Daoy (cell line): ENCODE data around the gene CPEB2. TPM values are rescaled to one million over a fixed set of nuclear protein-coding genes. Genes with fewer than 3 reads are reported as not detected.

Experiments used
- DNase-seq: peaks from one replicate; pipeline ENCODE4 v3.0.0-alpha.2; 2015; ENCODE audit warnings: low read depth
- total RNA-seq: library from RNA; depleted of rRNA; stranded (reverse); fragments of >200 nt; shearing (Covaris generic); gene quantifications from 2 replicates; pipeline ENCODE4 v1.2.3, GENCODE V29; 2014

The CPEB2 gene
- total RNA-seq, 1 experiment from 2014 or later, result 1.1 TPM

DNA sequence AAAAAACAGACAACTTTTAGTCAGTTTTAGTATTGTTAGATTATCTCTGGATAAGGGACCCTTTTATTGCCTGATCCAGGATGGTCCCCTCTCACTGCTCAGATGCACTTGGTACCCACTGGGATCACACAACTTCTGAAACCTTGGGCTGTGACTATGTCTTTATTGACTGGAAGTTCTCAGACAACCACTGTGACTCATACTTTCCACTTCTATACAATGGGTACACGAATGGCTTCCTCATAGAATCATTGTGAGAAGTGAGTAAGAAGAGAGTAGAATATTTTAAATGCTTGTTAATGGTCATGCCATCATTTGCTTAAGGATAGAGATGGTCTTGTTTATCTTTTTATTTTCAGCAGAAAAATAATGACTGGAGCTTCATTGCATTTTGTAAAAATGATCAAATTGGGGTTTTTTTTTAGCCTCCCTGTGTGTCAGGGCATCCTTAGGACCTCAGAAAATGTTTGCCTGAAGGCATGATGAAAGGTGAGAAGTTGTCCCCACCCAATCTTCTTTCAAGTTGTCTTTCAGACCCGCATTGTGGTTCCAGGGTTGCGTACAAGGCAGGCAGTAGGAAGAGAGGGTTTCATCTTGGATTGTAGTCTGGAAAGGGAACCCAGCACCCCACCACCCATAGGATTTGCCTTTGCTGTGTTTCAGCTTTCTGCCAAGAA, 115.1 kb downstream of the CPEB2 start:
- no peak for DNase-seq

DNA sequence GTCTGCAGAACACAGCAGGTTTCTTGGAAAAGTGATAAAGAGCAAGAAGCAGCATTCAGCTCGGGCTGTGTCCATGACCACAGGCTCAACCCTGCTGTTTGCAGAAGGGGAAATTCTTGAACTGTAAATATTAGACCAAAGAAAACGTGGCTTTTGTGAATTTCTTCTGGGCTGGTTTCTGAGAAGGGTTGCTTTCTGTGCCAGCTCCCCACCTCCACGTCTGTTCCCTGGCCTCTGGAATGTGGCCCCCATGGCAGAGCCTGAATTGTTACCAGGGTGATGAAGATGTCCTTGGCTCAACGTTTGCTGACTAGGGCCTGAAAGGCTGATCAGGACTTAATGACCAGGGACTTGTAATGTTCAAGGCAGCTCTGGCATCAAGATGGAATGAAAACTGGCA, 116.0 kb downstream of the CPEB2 start:
- DNase-seq, result no peak
